NCI-H774 (cell line): ENCODE data around the gene C1S.

Experiments
- DNase-seq: peaks from one replicate; lab custom pipeline; 2025; lab: John Stamatoyannopoulos, UW

The C1S gene

GRCh38 chr12:7075939-7076338 is 15.4 kb downstream of the C1S start:
- DNase-seq, result no peak

- no peak for DNase-seq
Observed at GRCh38 chr12:7076493-7076892, 16.0 kb downstream of the C1S start.

- DNase-seq, result no peak
Observed at GRCh38 chr12:7078163-7078562, 17.6 kb downstream of the C1S start.

GRCh38 chr12:7079826-7080125 is 19.3 kb downstream of the C1S start:
- DNase-seq, result no peak

- DNase-seq, result no peak
Observed at GRCh38 chr12:7081037-7081436, 20.5 kb downstream of the C1S start.

- no peak for DNase-seq
Observed at GRCh38 chr12:7083125-7083524, 22.6 kb downstream of the C1S start.

GRCh38 chr12:7089196-7089871 is 28.8 kb downstream of the C1S start:
- DNase-seq, result no peak

GRCh38 chr12:7090222-7090998 is 29.9 kb downstream of the C1S start:
- DNase-seq, result no peak

GRCh38 chr12:7091171-7091570 is 30.7 kb downstream of the C1S start:
- no peak for DNase-seq

- no peak for DNase-seq
Observed at GRCh38 chr12:7091660-7092228, 31.2 kb downstream of the C1S start.

- peak; percentile 28 for DNase-seq
Observed at GRCh38 chr12:7092229-7092985, 31.9 kb downstream of the C1S start, which contains the start of gene C1R. Gene C1R, minus strand, starts transcription at chr12:7092445. Its CDS starts 57 bp downstream, at chr12:7092388.

GRCh38 chr12:7092986-7093460 is 32.5 kb downstream of the C1S start:
- no peak for DNase-seq

- DNase-seq, result no peak
Observed at GRCh38 chr12:7093486-7093885, 33.0 kb downstream of the C1S start.

- DNase-seq, result no peak
Observed at GRCh38 chr12:7093892-7094291, 33.4 kb downstream of the C1S start.

- DNase-seq, result no peak
Observed at GRCh38 chr12:7096006-7096932, 35.8 kb downstream of the C1S start.

GRCh38 chr12:7096979-7097378 is 36.5 kb downstream of the C1S start:
- DNase-seq, result no peak

- DNase-seq, result no peak
Observed at GRCh38 chr12:7099290-7099996, 38.9 kb downstream of the C1S start.

GRCh38 chr12:7100239-7100638 is 39.7 kb downstream of the C1S start:
- DNase-seq, result no peak

- no peak for DNase-seq
Observed at GRCh38 chr12:7101047-7101693, 40.7 kb downstream of the C1S start.

GRCh38 chr12:7101694-7102131 is 41.2 kb downstream of the C1S start:
- no peak for DNase-seq
